ENCODE results near the gene C6orf62.

GRCh38 chr6:24742216-24742738 lies 23.3 kb upstream of the C6orf62 start:
- TF ChIP-seq CTCF (IDR thresholded peaks at IDR 0.05; ENCODE audit: low read depth, low read length) (no peak), EZH2phosphoT487 (IDR thresholded peaks at IDR 0.05; ENCODE audit: low read depth) (no peak)
